Measurements from ENCODE around the gene OR52I1.

Gene OR52I1

GRCh38 chr11:4644233-4644632 is 50.4 kb downstream of the OR52I1 start:
- H3K27ac ChIP-seq (replicated peaks), result no peak overlapping the region
- DNase-seq (ENCODE audit: low read depth in 1 of 2, low spot score in 1 of 2), result no peak
- TF ChIP-seq POLR2AphosphoS5 (IDR thresholded peaks at IDR 0.05; ENCODE audit: low read depth), result no peak
- TF ChIP-seq, protein P1, sequence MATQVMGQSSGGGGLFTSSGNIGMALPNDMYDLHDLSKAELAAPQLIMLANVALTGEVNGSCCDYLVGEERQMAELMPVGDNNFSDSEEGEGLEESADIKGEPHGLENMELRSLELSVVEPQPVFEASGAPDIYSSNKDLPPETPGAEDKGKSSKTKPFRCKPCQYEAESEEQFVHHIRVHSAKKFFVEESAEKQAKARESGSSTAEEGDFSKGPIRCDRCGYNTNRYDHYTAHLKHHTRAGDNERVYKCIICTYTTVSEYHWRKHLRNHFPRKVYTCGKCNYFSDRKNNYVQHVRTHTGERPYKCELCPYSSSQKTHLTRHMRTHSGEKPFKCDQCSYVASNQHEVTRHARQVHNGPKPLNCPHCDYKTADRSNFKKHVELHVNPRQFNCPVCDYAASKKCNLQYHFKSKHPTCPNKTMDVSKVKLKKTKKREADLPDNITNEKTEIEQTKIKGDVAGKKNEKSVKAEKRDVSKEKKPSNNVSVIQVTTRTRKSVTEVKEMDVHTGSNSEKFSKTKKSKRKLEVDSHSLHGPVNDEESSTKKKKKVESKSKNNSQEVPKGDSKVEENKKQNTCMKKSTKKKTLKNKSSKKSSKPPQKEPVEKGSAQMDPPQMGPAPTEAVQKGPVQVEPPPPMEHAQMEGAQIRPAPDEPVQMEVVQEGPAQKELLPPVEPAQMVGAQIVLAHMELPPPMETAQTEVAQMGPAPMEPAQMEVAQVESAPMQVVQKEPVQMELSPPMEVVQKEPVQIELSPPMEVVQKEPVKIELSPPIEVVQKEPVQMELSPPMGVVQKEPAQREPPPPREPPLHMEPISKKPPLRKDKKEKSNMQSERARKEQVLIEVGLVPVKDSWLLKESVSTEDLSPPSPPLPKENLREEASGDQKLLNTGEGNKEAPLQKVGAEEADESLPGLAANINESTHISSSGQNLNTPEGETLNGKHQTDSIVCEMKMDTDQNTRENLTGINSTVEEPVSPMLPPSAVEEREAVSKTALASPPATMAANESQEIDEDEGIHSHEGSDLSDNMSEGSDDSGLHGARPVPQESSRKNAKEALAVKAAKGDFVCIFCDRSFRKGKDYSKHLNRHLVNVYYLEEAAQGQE (IDR thresholded peaks at IDR 0.05; ENCODE audit: insufficient replicate concordance, low read depth), result no peak
- TF ChIP-seq CTCF (IDR thresholded peaks at IDR 0.05; ENCODE audit: insufficient read depth, low read length), result no peak
- no peak for TF ChIP-seq GABPA (IDR thresholded peaks at IDR 0.05; ENCODE audit: low read depth)
- no peak for TF ChIP-seq SPI1 (IDR thresholded peaks at IDR 0.05; ENCODE audit: borderline replicate concordance, low read depth)
- peaks cover 3% of the 10 kb centered on the region for H3K27me3 ChIP-seq (ENCODE audit: insufficient read depth, poor library complexity, severe bottlenecking)
- H3K4me3 ChIP-seq (replicated peaks; ENCODE audit: insufficient read depth, low read length), result no peak overlapping the region
